Upper lobe of left lung (tissue), 6 donors: ENCODE results near the gene EEF1AKMT4. TPM values are rescaled to one million over a fixed set of nuclear protein-coding genes. Genes with fewer than 3 reads are reported as not detected.
A peak's percentile ranks its signal among the peaks of the same experiment; 100 is the strongest.
"Not testable (repeated sequence)": the region's sequence is repeated elsewhere in the genome, so short reads cannot be mapped to it uniquely, and the experiment has no call there.

ENCODE experiments used
- ATAC-seq, 2 donors: fragments of 200-7000 bp; cut with Tn5 transposase; one replicate each; pipeline ENCODE4 v1.9.1; 2022; ENCODE audit warnings: mild to moderate bottlenecking in 2 of 2, moderate library complexity in 2 of 2; ENCODE audit not compliant: low FRiP score in 2 of 2
- DNase-seq, 2 donors: peaks; one replicate each; pipeline ENCODE4 v3.0.0-alpha.2; 2019 to 2020
- H3K27ac ChIP-seq, 4 donors: fragments of 200-600 bp; sonication (generic); one replicate each; pipeline ENCODE4 v1.5.1; 2016 to 2019
- H3K27me3 ChIP-seq, 4 donors: fragments of 200-600 bp; sonication (generic); one replicate each; pipeline ENCODE4 v1.5.1; 2017 to 2019
- H3K36me3 ChIP-seq, 4 donors: fragments of 200-600 bp; sonication (generic); one replicate each; pipeline ENCODE4 v1.5.1; 2016 to 2019
- H3K4me1 ChIP-seq, 4 donors: fragments of 200-600 bp; sonication (generic); one replicate each; pipeline ENCODE4 v1.5.1; 2018 to 2019
- H3K4me3 ChIP-seq, 4 donors: fragments of 200-600 bp; sonication (generic); one replicate each; pipeline ENCODE4 v1.5.1; 2017 to 2019; ENCODE audit warnings: mild to moderate bottlenecking in 2 of 4, moderate library complexity in 1 of 4
- H3K9me3 ChIP-seq, 4 donors: fragments of 200-600 bp; sonication (generic); one replicate each; pipeline ENCODE4 v1.5.1; 2018 to 2019
- EP300 ChIP-seq, 4 donors: sonication (generic); formaldehyde crosslinking; IDR thresholded peaks; one replicate each; pipeline ENCODE4 v1.5.1; 2017; ENCODE audit warnings: antibody characterized with exemption in 4 of 4, control low read depth in 2 of 4
- POLR2A ChIP-seq, 4 donors: fragments of 450-650 bp; IDR thresholded peaks; one replicate each; pipeline ENCODE4 v1.5.1; 2016 to 2017; ENCODE audit warnings: antibody characterized with exemption in 4 of 4, mild to moderate bottlenecking in 2 of 4
- POLR2AphosphoS5 ChIP-seq, 2 donors: sonication (generic); formaldehyde crosslinking; IDR thresholded peaks; one replicate each; pipeline ENCODE4 v1.5.1; 2017; ENCODE audit warnings: antibody characterized with exemption in 2 of 2
- WGBS, 2 donors: methylation state at CpG; one replicate each; pipeline ENCODE4 v1.1.5; 2017 to 2018; 5-methylcytosine and 5-hydroxymethylcytosine counted together
- total RNA-seq, 6 donors: library from RNA; depleted of rRNA in 4 of 6; stranded (reverse); fragments of >200 nt in 4 of 6; gene quantifications; one replicate each; pipeline versions ENCODE4 v1.1.0 to v1.2.1, GENCODE V29; 2016 to 2021
- TF ChIP-seq, protein P1 (sequence below), 6 experiments: fragments of 450-650 bp in 4 of 6; fragments of 200-600 bp in 2 of 6; sonication (generic) in 2 of 6; IDR thresholded peaks; one replicate each; pipeline ENCODE4 v1.5.1; 2016 to 2019; ENCODE audit warnings: antibody characterized with exemption in 6 of 6
- donor health status: DM: no; HTN: no; CAD: no; lungs with moderate emphysema.
- donor health status: DM: no; HTN: yes; CAD: no; lungs with severe emphysema.

Gene EEF1AKMT4
- total RNA-seq, 6 donors from 2014 or later, result 1.8 to 8.8 (median 4.1) TPM

- peak within 1 kb of the TSS; percentile 5 to 62 (median 52) for H3K4me3 ChIP-seq
- H3K4me1 ChIP-seq, result peaks cover 30 to 35% (median 32%) of the 10 kb centered on the region in 4 donors
- TF ChIP-seq POLR2AphosphoS5 (IDR thresholded peaks at IDR 0.05), result no peak
- no peak for TF ChIP-seq POLR2A (IDR thresholded peaks at IDR 0.05)
- no peak for TF ChIP-seq EP300 (IDR thresholded peaks at IDR 0.05)
- TF ChIP-seq, protein P1, sequence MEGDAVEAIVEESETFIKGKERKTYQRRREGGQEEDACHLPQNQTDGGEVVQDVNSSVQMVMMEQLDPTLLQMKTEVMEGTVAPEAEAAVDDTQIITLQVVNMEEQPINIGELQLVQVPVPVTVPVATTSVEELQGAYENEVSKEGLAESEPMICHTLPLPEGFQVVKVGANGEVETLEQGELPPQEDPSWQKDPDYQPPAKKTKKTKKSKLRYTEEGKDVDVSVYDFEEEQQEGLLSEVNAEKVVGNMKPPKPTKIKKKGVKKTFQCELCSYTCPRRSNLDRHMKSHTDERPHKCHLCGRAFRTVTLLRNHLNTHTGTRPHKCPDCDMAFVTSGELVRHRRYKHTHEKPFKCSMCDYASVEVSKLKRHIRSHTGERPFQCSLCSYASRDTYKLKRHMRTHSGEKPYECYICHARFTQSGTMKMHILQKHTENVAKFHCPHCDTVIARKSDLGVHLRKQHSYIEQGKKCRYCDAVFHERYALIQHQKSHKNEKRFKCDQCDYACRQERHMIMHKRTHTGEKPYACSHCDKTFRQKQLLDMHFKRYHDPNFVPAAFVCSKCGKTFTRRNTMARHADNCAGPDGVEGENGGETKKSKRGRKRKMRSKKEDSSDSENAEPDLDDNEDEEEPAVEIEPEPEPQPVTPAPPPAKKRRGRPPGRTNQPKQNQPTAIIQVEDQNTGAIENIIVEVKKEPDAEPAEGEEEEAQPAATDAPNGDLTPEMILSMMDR (IDR thresholded peaks at IDR 0.05), result no peak
- H3K27me3 ChIP-seq, result peaks cover 0 to 32% (median 16%) of the 10 kb centered on the region in 4 donors
- peak; percentile 19 to 84 for ATAC-seq
- H3K9me3 ChIP-seq, result no peaks in the 10 kb centered on the region
- peak; percentile 58 to 92 for DNase-seq
- 0 to 10% methylated on average over 2 to 7 of the region's 67 CpGs for WGBS, 2 donors
- H3K36me3 ChIP-seq, result peaks cover 0 to 3% (median 0%) of the 10 kb centered on the region in 4 donors
- no peak within 1 kb of the TSS for H3K27ac ChIP-seq
Measured at GRCh38 chr3:184261270-184261853, 11.9 kb downstream of the EEF1AKMT4 start, which contains the start of gene CAMK2N2. CAMK2N2 (minus strand) TSS chr3:184261553; CDS start chr3:184261285, 268 bp downstream.

DNA sequence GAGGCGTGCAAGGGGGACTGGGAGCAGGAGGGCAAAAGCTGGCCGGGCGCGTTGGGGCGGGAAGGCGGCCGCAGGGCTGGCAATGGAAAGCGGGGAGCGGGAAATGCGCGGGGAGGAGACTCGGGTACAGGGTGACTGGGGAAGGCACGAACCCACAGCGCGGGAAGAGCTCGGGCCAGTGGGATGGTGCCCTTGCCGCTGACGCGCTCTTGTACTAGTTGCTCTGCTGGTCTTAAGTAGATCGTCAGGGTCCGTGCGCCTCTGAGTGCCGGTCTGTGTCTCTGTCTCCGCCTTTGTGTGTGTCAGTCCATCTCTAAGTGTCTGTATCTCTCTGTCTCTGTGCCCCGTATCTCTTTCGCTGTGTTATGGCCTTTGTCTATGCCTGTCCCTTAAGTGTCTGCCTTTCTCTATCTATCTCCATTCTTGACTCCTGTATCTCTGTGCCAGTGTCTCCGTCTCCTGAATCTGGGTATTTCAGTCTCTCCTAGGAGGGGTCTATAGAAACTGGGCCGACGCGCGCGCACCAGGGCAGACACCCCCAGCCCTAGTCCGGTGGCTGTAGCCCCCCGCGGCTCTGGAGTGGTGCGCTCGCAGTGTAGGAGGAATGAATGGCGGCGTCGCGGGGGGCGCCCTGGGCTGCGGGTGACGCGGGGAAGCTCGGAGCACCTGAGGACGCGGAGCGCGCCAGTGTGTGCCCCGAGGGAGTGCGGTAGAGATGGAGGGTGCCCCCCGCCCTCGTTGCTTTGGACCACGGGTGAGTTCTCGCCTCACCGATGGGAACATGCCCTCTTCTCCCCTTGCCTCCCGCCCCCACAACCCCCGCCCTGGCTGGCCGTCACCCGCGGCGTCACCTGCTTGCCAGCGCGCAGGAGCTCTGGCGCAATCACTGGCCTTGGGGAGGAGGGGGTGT lies 12.6 kb downstream of the EEF1AKMT4 start:
- no peak overlapping the region for H3K27ac ChIP-seq
- H3K9me3 ChIP-seq, result no peaks in the 10 kb centered on the region
- TF ChIP-seq EP300 (IDR thresholded peaks at IDR 0.05), result no peak
- TF ChIP-seq POLR2AphosphoS5 (IDR thresholded peaks at IDR 0.05), result no peak
- peak overlapping the region; percentile 5 to 62 (median 52) for H3K4me3 ChIP-seq
- peaks cover 30 to 35% (median 32%) of the 10 kb centered on the region in 4 donors for H3K4me1 ChIP-seq
- peak; percentile 2 to 12 for ATAC-seq
- WGBS, 2 donors, result 4 to 6% methylated on average over 36 to 56 of the region's 66 CpGs
- H3K36me3 ChIP-seq, result peaks cover 0 to 3% (median 0%) of the 10 kb centered on the region in 4 donors
- DNase-seq, result peak in 1 of 2 donors; percentile 84
- H3K27me3 ChIP-seq, result peaks cover 0 to 32% (median 16%) of the 10 kb centered on the region in 4 donors

DNA sequence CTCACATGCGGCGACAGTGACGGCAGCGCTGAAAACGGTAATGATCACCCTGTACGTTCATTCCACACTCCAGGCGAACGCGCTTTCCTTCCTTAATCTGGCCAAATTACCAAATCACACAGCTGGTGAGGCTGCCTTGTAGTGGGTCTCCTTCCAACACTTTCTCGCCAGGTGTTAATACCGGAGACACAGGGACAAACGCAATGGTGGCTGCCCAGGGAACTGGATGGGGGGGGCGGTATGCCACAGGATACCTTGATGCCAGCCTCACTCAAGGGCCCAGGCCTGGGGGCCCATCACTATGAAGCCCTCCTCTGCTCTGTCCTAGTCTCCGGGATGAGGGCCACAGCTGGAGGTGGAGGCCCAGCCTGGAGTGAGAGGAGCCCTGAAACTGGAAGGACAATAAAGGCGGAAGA lies 13.3 kb downstream of the EEF1AKMT4 start:
- Histone ChIP-seq H3K36me3 (peaks cover 0 to 3% (median 0%) of the 10 kb centered on the region in 4 donors), H3K4me1 (peaks cover 30 to 35% (median 32%) of the 10 kb centered on the region in 4 donors), H3K27me3 (peaks cover 0 to 32% (median 16%) of the 10 kb centered on the region in 4 donors), H3K27ac (no peak overlapping the region), H3K4me3 (peak overlapping the region in 2 of 4 donors; percentile 55 to 62), H3K9me3 (no peaks in the 10 kb centered on the region)
- ATAC-seq, result no peak
- no peak for DNase-seq
- WGBS, 2 donors, result 15 to 25% methylated on average over 11 to 15 of the region's 15 CpGs
- no peak for TF ChIP-seq POLR2AphosphoS5 (IDR thresholded peaks at IDR 0.05)
- TF ChIP-seq, protein P1 (IDR thresholded peaks at IDR 0.05), result no peak
- no peak for TF ChIP-seq EP300 (IDR thresholded peaks at IDR 0.05)
- no peak for TF ChIP-seq POLR2A (IDR thresholded peaks at IDR 0.05)

DNA sequence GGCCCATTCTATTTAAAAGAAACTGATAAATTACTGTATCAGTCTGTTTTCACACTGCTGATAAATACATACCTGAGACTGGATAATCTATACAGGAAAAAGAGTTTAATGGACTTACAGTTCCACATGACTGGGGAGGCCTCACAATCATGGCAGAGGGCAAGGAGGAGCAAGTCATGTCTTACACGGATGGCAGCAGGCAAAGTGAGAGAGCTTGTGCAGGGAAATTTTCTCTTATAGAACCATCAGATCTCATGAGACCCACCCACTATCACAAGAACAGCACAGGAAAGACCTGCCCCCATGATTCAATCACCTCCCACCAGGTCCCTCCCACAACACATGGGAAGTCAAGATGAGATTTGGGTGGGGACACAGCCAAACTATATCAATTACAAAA lies 17.8 kb downstream of the EEF1AKMT4 start:
- WGBS, 2 donors, result 84 to 89% methylated on average over 1 of the region's 1 CpG
- H3K9me3 ChIP-seq, H3K4me3 ChIP-seq, H3K27me3 ChIP-seq, H3K27ac ChIP-seq, H3K36me3 ChIP-seq, DNase-seq, H3K4me1 ChIP-seq, ATAC-seq: not testable (repeated sequence)

GRCh38 chr3:184272269-184272668 lies 22.8 kb downstream of the EEF1AKMT4 start:
- ATAC-seq, result no peak
- Histone ChIP-seq H3K36me3 (no peaks in the 10 kb centered on the region), H3K9me3 (no peaks in the 10 kb centered on the region), H3K27ac (no peak overlapping the region), H3K27me3 (peaks cover 0 to 21% (median 11%) of the 10 kb centered on the region in 4 donors), H3K4me1 (peaks cover 0 to 8% (median 1%) of the 10 kb centered on the region in 4 donors), H3K4me3 (no peak overlapping the region)
- TF ChIP-seq POLR2A (IDR thresholded peaks at IDR 0.05) (no peak), EP300 (IDR thresholded peaks at IDR 0.05) (no peak)
- TF ChIP-seq, protein P1 (IDR thresholded peaks at IDR 0.05), result no peak
- DNase-seq, result no peak
- WGBS, 2 donors, result 27 to 53% methylated on average over 1 of the region's 1 CpG
